CD4-positive, alpha-beta T cell treated with Interleukin-2 at 100 ng/mL for 4 hours (primary cell): Measurements from ENCODE around the gene TJP2.
"Not testable (repeated sequence)": the region's sequence is repeated elsewhere in the genome, so short reads cannot be mapped to it uniquely, and the experiment has no call there.

ENCODE experiments used
- DNase-seq: peaks from one replicate; pipeline ENCODE4 v3.0.0-alpha.2; 2020; ENCODE audit warnings: low spot score

TJP2 gene

DNA sequence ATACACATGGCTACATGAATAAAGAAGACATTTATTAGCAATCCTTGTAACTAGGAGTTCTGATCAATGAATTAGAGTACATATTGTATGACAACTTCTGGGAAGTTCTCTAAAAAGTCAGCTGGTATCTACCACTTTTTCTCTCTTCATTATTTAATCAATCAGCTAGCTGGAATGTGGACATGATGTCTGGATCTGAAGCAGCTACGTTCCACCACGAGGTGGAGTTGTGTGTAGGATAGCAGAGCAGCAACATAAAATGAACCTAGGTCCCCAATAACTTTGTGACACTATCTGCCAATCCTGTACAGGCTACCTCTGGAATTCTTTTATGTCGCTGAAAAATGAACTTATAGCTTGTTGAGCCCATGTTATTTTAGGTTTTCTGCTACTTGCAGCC lies 118.0 kb downstream of the TJP2 start:
- no peak for DNase-seq

DNA sequence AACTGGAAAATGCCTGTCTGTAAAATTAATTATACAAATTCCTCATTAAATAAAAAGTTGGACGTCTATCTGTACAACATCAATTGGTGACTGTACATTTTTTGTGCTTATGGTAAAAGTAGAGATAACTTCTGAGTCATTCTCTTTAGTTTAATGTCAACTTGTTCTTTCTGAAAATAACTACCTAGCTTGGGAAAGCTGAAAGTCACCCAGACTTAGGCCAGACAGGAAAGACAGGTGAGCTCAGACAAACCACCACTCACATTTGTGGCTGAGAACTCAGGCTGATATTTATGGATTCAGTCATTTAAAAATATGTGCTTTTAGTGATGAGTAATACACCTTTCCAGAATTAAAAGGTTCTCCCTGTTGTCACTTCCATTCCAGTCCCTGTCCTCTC lies 119.1 kb downstream of the TJP2 start:
- DNase-seq = no peak

DNA sequence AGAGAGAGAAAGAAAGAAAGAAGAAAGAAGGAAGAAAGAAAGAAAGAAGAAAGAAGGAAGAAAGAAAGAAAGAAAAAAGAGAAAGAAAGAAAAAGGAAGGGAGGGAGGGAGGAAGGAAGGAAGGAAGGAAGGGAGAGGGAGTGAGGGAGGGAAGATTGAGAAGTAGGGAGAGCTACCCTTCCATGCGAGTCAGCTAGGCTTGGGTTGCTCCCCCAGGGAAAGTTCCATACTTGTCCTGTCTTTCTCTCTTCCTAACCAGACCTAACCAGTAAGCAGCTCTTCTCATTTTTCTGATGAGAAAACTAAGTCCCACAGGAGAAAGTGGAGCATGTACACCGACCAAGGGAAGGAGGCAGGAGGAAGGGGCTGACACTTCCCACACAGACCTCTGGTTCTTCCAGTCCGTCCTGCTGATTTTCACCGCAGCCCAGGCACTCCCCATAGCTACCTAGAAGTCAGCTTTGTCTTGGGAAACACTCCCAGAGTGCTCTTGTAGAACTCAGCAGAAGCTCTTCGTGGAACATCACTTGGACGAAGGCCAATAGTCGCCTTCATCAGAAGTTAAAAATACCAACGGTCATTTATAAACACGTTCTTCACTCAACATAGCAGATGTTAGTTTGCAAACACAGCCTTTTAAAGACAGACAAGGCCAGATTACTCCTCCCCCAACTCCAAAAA lies 121.9 kb downstream of the TJP2 start:
- no peak for DNase-seq

DNA sequence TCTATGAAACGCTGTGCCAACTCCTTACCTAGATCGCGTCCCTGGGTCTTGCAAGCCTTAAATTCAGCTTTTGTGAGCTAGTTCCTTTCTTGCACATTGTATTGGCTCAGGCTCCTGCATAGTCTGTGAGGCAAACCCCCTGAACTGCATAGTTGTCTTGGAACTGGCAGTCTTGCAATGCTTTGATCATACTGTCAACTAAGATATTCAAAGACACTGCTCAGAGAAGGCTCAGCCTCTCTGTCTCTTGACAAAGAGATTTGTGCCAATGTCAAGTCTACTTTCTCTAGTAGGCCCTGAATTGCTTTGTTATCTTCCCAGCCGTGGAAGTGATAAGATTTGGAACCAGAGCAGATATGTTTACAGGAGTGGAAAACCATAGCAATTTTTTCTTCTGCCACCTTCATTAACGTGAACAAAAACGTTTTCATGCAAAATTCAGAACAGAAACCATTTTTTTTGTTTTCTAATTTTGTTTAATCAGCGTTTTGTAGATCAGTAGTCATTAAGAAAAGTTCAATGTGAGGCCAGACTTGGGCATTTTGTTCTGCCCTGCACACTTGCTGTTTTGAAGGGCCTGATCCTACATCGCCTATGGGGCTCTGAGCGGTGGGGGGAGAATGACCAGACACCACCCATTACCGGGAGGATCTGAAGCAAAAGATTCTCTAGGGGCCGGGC lies 123.4 kb downstream of the TJP2 start:
- no peak for DNase-seq

DNA sequence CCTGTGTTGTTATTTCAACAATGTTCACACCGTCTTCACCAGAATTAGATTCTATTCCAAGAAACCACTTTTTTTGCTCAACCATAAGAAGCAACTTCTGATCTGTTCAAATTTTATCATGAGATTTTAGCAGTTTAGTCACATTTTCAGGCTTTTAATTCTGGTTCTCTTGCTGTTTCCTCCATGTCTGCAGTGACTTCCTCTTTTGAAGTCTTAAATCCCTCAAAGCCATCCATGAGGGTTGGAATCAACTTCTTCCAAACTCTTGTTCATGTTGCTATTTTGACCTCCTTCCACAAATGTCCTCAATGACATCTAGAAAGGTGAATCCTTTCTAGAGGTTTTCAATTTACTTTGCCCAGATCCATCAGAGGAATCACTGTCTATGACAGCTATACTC lies 125.2 kb downstream of the TJP2 start:
- no peak for DNase-seq

DNA sequence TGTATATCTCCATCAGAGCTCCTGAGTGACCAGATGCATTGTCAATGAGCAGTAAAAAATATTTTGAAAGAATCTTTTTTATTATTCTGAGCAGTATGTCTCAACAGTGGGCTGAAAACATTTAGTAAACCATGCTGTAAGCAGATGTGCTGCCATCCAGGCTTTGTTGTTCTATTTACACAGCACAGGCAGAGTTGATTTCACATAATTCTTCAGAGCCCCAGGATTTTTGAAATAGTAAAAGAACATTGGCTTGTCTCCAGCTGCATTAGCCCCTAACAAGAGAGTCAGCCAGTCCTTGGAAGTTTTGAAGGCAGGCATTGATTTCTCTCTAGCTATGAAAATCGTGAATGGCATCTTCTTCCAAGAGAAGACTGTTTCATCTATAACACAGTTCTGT lies 125.7 kb downstream of the TJP2 start:
- DNase-seq = no peak

DNA sequence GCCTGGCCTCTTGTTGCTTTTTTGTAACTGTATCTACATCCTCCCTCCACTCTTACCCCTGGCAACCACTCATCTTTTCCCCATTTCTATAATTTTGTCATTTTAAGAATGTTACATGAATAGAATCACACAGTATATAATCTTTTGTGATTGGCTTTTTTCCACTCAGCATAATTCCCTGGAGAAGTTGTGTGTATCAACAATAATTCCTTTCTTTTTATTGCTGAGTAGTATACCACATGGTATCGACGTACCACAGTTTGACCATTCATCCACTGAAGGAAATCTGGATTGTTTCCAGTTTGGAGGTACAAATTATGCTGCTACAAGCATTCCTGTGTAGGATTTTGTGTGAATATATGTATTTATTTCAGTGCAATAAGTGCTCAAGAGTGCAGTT lies 129.3 kb downstream of the TJP2 start:
- no peak for DNase-seq

DNA sequence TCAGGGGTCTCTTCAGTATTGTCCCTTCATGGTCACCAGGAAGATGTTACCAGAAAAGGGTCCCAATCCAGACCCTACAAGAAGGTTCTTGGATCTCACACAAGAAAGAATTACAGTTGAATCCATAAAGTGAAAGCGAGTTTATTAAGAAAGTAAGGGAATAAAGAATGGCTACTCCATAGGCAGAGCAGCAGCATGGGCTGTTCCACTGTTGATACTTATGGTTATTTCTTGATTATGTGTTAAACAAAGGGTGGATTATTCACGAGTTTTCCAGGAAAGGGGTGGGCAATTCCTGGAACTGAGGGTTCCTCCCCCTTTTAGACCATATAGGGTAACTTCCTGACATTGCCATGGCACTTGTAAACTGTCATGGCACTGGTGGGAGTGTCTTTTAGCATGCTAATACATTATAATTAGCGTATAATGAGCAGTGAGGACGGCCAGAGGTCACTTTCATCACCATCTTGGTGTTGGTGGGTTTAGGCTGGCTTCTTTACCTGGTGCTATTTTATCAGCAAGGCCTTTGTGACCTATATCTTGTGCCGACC lies 132.9 kb downstream of the TJP2 start:
- DNase-seq = not testable (repeated sequence)

DNA sequence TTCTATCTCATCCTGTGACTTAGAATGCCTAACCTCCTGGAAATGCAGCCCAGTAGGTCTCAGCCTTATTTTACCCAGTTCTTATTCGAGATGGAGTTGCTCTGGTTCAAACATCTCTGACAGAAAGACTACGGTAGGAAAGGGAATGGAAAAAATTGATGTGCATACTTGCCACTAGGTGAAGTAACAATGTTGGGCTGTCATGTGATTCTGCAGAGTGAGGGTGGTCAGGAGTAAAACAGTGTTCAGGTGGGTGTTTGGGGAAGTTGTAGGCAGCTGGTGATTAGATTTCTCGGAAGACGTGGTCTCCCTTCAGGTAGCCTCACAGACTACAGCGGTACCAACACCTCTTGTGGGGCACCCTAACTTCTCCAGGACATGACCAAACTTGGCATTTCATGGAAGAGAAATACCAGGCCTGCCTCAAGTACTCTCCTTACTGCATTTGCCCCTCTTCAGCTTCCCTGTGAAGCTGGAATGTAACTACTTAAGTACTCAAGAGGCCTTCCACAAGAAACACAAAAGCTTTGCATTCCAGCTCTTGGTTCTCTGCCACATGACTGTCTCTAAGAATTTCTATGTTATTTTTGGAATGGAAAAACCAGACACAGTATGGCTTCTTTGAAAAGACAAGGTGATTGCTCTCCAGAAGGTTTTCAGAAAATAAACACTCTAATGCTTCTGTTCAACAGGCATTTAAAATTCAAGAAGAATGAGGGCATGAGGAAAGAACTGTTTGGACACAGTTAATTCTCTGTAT lies 133.5 kb downstream of the TJP2 start:
- no peak for DNase-seq

DNA sequence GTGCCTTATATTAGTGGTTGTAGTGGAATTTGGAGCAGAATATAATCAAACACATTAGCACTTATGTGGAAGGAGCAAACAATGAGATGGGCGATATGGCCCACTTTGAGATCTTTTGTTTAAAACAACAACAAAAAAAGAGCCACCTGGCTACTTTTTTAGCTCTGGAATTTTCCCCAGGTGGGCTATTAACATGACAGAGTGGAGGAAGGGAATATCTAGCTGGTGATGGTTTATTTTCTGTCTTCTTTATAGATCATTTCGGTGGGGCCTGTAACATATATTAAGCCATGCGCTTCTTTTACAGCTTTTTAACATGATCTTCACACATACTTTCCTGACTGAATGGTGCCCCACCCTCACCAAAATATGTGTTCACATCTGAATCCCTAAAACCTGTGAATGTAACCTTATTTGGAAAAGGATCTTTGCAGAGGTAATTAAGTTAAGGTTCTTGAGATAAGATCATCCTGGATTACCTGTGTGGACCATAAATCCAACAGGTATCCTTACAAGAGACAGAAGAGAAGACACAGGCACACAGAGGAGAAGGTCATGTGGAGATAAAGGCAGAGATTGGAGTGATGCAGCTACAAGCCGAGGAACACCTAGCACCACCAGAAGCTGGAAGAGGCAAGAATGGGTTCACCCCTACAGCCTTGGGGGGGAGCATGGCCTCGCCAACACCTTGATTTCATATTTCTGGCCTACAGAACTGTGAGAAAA lies 134.3 kb downstream of the TJP2 start:
- DNase-seq = no peak

DNA sequence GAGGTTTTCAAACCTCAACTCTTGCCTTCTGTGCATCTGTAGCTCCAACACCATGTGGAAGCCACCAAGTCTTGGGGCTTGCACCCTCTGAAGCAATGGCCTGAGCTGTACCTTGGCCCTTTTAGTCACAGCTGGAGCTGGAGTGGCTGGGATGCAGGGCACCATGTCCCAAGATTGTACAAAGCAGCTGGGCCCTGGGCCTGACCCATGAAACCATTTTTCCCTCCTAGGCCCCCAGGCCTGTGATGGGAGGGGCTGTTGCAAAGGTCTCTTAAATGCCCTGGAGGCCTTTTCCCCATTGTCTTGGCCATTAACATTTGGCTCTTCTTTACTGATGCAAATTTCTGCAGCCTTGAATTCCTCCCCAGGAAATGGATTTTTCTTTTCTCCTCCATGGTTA lies 139.1 kb downstream of the TJP2 start:
- DNase-seq = no peak

DNA sequence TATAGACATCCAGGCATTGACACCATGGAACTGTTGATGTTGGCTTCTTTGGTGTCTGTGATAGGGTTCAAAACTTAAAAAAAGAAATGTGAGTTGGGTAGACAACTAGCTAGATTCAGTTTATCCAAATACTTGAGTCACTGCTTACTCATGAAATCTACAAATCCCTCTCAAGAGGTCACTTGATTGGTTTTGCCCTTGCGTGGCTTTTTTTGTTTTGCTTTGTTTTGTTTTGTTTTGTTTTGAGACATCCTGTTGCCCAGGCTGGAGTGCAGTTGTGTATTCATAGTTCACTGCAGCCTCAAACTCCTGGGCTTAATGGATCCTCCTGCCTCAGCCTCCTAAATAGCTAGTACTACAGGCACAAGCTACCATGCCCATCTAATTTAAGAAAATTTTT lies 140.5 kb downstream of the TJP2 start:
- no peak for DNase-seq

DNA sequence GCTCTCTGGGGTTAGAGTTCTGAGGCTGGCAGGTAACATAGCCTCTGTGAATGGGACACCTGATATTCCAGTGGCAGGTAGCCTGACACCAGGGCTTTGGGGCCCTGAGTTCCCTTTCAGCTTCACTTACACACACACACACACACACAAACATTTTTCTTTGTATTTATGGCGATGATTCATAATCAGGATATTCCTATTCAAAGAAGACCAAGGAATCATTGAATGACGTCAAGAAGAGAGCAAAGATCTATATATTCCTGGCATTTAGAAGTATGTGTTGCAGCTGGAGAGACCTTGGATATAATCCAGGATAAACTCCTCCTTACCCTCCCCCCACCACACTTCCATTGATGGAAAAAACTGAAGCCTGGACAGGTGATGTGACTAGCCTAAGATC lies 143.0 kb downstream of the TJP2 start:
- no peak for DNase-seq

DNA sequence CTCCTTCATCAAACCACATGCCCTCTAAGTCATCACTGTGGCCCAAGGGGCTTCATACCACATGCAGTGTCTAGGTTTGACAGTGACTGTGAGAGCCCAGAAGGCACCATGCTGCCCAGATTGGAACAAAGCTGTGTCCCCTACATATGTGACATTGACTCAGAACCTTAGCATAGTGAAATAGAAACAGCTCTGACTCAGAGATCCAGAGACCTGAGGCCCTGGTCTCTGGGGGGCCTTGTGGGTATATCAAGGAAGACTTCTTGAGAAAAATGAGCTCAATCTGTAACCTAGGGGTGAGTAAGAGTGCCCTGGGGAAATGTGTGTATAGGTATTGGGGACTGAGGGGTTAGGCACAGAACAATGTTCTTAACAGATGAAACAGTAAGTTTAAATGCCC lies 143.8 kb downstream of the TJP2 start:
- DNase-seq = no peak

DNA sequence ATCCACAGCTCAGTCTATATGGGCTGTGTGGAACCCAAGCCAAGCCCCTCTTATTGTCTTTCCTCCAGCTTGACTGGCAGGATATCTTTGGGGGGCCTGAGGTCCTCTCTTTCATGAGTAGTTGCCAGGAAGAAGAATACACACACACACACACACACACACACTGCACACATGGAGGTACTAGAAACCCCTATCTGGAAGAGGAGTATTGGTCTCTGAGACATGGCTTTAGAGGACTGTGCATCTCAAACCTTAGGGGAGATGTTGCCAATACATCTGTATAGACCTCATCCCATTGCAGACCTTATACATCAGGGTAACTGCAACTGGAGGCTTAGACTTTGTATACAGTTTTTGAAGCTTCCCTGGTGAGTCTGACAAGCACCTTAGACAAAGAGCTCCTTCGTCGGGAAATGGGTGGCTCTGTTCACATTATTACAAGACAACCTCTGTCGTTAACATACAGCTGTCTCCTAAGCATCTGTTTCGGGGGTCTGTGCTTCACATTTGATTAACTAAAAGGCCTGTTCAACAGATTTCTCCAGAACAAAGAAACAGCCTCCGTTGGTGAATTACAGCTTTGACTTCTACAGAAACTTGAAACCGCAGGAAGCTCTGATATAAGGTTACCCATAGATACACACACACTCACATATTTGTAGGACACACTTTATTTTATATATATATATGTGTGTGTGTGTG lies 145.4 kb downstream of the TJP2 start:
- no peak for DNase-seq

DNA sequence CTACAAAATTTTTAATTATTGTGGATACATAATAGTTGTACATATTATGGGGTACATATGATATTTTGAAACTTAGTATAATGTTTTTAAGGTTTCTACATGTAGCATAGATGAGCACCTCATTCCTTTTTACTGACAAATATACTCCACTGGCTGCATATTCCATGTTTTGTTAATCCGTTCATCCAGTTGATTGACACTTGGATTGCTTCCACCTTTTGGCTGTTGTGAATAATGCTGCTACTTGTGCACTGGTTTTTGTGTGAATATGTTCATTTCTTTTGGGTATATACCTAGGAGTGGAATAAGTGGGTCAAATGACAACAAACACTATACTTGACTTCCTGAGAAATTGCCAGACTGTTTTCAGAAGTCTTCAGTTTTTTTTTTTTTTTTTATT lies 148.2 kb downstream of the TJP2 start:
- DNase-seq = no peak

DNA sequence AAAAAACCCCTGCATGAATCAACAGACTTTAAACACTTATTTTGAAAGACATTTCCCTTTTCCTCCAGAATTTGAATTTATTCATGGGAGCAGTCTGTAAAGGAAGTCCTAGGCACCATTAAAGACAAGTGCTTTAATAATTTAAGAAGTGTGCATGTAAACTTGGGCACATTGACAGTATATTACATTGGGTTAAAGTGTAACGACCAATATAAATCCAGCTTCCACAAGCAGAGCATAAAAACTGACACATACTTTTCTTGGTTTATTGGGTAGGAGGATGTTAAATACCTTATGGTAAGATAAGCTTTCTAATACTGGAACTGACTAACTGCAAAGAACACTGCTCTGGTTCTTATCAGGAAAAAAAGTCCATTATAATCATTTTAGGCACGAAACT lies 149.8 kb downstream of the TJP2 start:
- no peak for DNase-seq
